RWPE2 (cell line): ENCODE data around the gene EFNA4.

Experiments used
- ATAC-seq: fragments of 200-7000 bp; cut with Tn5 transposase; 3 replicates; pipeline ENCODE4 v1.9.1; 2021; ENCODE audit warnings: low read depth
- DNase-seq: peaks from one replicate; pipeline ENCODE4 v3.0.0-alpha.2; 2020; ENCODE audit warnings: low spot score
- H3K27ac ChIP-seq: fragments of 450-650 bp; 2 replicates; pipeline ENCODE4 v1.5.1; 2017; ENCODE audit warnings: mild to moderate bottlenecking; ENCODE audit not compliant: poor library complexity, severe bottlenecking
- H3K27me3 ChIP-seq: fragments of 250-450 bp; sonication (Bioruptor Pico); 2 replicates; pipeline ENCODE4 v1.5.1; 2021; ENCODE audit warnings: mild to moderate bottlenecking, moderate library complexity; ENCODE audit not compliant: insufficient read depth, poor library complexity, severe bottlenecking
- H3K36me3 ChIP-seq: fragments of 250-450 bp; sonication (Bioruptor Pico); 2 replicates; pipeline ENCODE4 v1.5.1; 2020; ENCODE audit warnings: low read depth, mild to moderate bottlenecking, moderate library complexity
- H3K4me1 ChIP-seq: fragments of 250-450 bp; sonication (Bioruptor Pico); 2 replicates; pipeline ENCODE4 v1.5.1; 2021; ENCODE audit warnings: mild to moderate bottlenecking, moderate library complexity; ENCODE audit not compliant: insufficient read depth, poor library complexity, severe bottlenecking
- H3K4me3 ChIP-seq: fragments of 250-450 bp; sonication (Bioruptor Pico); 2 replicates; pipeline ENCODE4 v1.5.1; 2021; ENCODE audit warnings: mild to moderate bottlenecking, moderate library complexity; ENCODE audit not compliant: severe bottlenecking
- H3K9me3 ChIP-seq: fragments of 250-450 bp; sonication (Bioruptor Pico); 2 replicates; pipeline ENCODE4 v1.5.1; 2021; ENCODE audit warnings: mild to moderate bottlenecking, moderate library complexity; ENCODE audit not compliant: severe bottlenecking
- TF ChIP-seq, protein P1 (sequence below): fragments of 450-650 bp; IDR thresholded peaks from one replicate; pipeline ENCODE4 v1.5.1; 2017; ENCODE audit warnings: mild to moderate bottlenecking, moderate library complexity; ENCODE audit not compliant: poor library complexity, severe bottlenecking

Gene EFNA4

DNA sequence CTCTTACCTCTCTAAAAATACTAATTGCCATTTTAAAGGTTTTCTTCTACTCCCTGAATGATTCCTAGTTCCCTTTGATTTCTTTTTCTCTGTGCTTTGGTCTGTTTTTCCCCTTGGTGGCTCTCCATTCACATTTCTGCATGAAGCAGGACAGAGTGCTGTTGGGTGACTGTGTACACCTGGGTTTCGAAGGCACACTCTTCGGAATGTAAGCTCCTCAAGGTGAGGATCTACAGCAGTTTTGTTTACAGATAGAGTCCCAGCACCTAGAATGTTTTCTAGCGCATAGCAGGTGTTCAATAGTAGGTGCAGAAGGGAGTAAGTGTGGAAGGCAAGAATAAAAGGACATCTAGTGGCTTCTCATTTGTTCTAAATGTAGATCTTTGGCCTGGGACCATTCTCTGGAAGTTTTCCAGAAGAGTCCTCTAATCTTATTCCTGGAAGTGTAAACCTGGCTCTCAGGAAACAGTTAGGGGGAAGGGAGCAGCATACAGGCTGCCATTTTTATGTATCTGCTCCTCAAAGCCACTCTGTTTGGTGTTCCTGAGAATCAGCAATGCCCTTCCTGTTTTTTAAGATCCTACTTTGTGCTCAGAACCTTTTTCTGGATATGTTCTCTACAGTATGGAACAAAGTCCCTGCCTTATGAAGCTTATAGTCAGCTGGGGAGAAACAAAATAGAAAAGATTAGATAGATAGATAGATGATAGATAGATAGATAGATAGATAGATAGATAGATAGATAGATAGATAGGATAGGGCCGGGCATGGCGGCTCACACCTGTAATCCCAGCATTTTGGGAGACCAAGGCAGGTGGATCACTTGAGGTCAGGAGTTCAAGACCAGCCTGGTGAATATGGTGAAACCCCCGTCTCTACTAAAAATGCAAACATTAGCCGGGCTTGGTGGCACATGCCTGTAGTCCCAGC lies 41.3 kb downstream of the EFNA4 start:
- TF ChIP-seq, protein P1, sequence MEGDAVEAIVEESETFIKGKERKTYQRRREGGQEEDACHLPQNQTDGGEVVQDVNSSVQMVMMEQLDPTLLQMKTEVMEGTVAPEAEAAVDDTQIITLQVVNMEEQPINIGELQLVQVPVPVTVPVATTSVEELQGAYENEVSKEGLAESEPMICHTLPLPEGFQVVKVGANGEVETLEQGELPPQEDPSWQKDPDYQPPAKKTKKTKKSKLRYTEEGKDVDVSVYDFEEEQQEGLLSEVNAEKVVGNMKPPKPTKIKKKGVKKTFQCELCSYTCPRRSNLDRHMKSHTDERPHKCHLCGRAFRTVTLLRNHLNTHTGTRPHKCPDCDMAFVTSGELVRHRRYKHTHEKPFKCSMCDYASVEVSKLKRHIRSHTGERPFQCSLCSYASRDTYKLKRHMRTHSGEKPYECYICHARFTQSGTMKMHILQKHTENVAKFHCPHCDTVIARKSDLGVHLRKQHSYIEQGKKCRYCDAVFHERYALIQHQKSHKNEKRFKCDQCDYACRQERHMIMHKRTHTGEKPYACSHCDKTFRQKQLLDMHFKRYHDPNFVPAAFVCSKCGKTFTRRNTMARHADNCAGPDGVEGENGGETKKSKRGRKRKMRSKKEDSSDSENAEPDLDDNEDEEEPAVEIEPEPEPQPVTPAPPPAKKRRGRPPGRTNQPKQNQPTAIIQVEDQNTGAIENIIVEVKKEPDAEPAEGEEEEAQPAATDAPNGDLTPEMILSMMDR: no peak
- ATAC-seq: no peak
- Histone ChIP-seq H3K4me3 (no peak overlapping the region), H3K36me3 (no peaks in the 10 kb centered on the region), H3K4me1 (no peaks in the 10 kb centered on the region), H3K27ac (no peak overlapping the region), H3K27me3 (no peaks in the 10 kb centered on the region), H3K9me3 (no peaks in the 10 kb centered on the region)
- DNase-seq: no peak

DNA sequence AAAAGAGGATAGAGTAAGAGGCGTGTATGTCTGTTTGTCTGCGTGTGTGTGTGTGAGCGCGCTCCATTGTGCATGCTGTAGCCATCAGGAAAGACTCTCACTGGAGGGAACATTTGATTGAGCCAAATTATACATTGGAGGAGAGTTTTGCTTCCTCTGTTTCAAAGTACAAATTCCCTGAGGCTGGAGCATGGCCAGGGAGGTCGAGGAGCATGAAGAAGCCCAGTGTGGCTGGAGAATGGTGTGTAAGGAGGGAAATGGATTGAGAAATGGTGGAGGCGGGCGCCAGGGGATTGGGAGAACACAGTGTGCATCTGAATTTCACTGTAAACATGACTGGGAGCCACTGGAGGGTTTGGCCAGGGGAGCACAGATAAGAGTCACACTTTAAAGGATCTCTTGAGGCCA lies 42.1 kb downstream of the EFNA4 start:
- ATAC-seq (no peak), DNase-seq (no peak)
- Histone ChIP-seq H3K4me3 (no peak overlapping the region), H3K9me3 (no peaks in the 10 kb centered on the region), H3K4me1 (no peaks in the 10 kb centered on the region), H3K27ac (no peak overlapping the region), H3K36me3 (no peaks in the 10 kb centered on the region), H3K27me3 (no peaks in the 10 kb centered on the region)
- TF ChIP-seq, protein P1: no peak

DNA sequence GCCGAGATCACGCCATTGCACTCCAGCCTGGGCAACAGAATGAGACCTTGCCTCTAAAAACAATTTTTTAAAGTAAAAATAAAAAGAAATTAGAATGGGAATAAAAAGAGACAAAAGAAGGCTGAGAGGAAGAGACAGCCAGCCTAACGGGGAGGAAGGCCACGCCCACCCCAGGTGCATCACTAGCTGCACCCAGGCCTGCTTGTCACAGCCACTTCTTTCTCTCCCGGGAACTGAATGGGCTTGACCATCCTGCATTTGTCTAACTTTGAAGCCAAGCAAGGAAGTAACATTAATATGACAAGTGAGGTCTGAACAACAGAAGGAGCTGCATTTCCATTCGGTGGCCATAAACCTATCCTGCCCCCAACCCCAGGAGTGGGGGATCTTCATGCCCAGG lies 43.3 kb downstream of the EFNA4 start:
- TF ChIP-seq, protein P1: no peak
- Histone ChIP-seq H3K4me1 (no peaks in the 10 kb centered on the region), H3K9me3 (no peaks in the 10 kb centered on the region), H3K36me3 (no peaks in the 10 kb centered on the region), H3K27me3 (no peaks in the 10 kb centered on the region), H3K4me3 (no peak overlapping the region), H3K27ac (no peak overlapping the region)
- DNase-seq (no peak), ATAC-seq (no peak)

DNA sequence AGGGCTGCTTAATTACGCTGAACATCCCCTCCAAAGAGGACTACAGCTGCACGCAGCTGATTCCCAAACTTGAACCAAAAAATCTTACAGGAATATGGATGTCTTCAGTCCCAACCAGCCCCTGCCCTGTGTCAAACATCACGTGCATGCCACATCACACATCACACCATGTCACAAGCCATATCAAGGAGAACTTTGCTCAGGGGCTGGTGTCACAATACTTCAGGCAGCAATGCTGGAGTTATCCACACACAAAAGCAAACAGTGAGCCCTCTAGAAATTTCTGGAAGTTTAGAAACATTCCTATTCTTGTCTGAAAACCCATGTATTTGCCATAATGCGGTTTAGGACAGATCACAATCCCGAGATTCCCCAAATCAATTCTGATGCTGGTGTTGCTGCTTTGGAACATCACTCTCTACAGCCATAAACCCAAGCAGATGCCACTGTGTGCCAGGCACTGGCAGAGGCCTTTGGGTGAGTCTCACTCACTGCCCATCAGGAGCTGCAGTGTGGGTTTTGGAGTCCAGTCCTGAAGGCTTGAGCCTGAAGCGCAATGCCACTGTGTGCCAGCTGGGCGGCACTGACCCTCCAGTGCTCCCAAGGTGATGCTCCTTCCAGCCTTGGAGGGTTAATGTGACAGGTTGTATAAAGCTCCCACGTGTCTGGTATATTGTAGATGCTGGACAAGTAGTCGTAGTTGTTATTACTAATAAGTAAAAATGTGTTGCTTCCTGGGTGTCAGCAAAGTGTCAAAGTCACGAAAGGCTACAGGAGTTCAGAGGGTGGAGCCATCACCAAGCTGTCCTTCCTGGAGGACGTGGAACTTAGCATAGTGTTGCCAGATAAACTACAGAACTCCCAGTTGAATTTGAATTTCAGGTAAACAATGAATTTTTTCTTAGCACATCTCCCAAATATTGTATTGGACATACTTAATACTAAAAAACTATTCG lies 44.0 kb downstream of the EFNA4 start:
- TF ChIP-seq, protein P1: no peak
- Histone ChIP-seq H3K27ac (no peak overlapping the region), H3K36me3 (no peaks in the 10 kb centered on the region), H3K4me1 (no peaks in the 10 kb centered on the region), H3K9me3 (no peaks in the 10 kb centered on the region), H3K4me3 (no peak overlapping the region), H3K27me3 (no peaks in the 10 kb centered on the region)
- DNase-seq: no peak
- no peak for ATAC-seq
